Measurements from ENCODE around the gene ARHGEF3.

- TF ChIP-seq CTCF (IDR thresholded peaks at IDR 0.05; ENCODE audit: insufficient read depth, low read length) (no peak), POLR2AphosphoS5 (IDR thresholded peaks at IDR 0.05; ENCODE audit: low read depth) (no peak), GABPA (IDR thresholded peaks at IDR 0.05; ENCODE audit: low read depth) (no peak), REST (IDR thresholded peaks at IDR 0.05; ENCODE audit: insufficient replicate concordance, low read depth) (no peak), SPI1 (IDR thresholded peaks at IDR 0.05; ENCODE audit: borderline replicate concordance, low read depth) (no peak)
These were observed 121.6 kb downstream of the ARHGEF3 start for GRCh38 chr3:56680054-56680580.
